H7 (cell line): ENCODE measurements around the gene PELI3. TPM values are rescaled to one million over a fixed set of nuclear protein-coding genes. Genes with fewer than 3 reads are reported as not detected.

Experiments
- total RNA-seq: library from RNA; depleted of rRNA; stranded (reverse); fragments of >200 nt; shearing (Covaris generic); gene quantifications from 2 replicates; pipeline ENCODE4 v1.2.3, GENCODE V29; 2014; rRNA removed

PELI3 gene
- total RNA-seq, 1 experiment from 2014 or later = 9.5 TPM

Other genes starting within 250 kb of the PELI3 start
- 21.5 and 28.1 TPM in 2 replicates for gene KLC2, start 209.2 kb upstream of the PELI3 start, total RNA-seq
- gene RAB1B, start 198.3 kb upstream of the PELI3 start, total RNA-seq = 140 and 165 TPM in 2 replicates
- 3.5 and 12.0 TPM in 2 replicates for gene CNIH2, start 188.7 kb upstream of the PELI3 start, total RNA-seq
- gene YIF1A, start 177.8 kb upstream of the PELI3 start, total RNA-seq = 117 and 125 TPM in 2 replicates
- gene TMEM151A, start 175.0 kb upstream of the PELI3 start, total RNA-seq = 0.42 and 0.85 TPM in 2 replicates
- 0.83 and 1.4 TPM in 2 replicates for gene CD248, start 149.9 kb upstream of the PELI3 start, total RNA-seq
- 7.2 and 9.6 TPM in 2 replicates for gene RIN1, start 130.5 kb upstream of the PELI3 start, total RNA-seq
- gene BRMS1, start 121.8 kb upstream of the PELI3 start, total RNA-seq = 53.5 and 72.8 TPM in 2 replicates
- 41.6 and 41.9 TPM in 2 replicates for gene B4GAT1, start 119.3 kb upstream of the PELI3 start, total RNA-seq
- gene SLC29A2, start 95.1 kb upstream of the PELI3 start, total RNA-seq = 23.8 and 32.1 TPM in 2 replicates
- gene NPAS4, start 45.9 kb upstream of the PELI3 start, total RNA-seq = 0.04 TPM in 1 of 2 replicates, not detected in the other
- 148 and 174 TPM in 2 replicates for gene MRPL11, start 28.1 kb upstream of the PELI3 start, total RNA-seq
- gene DPP3, start 13.5 kb downstream of the PELI3 start, total RNA-seq = 146 and 156 TPM in 2 replicates
- 25.4 and 26.5 TPM in 2 replicates for gene BBS1, start 43.7 kb downstream of the PELI3 start, total RNA-seq
- 14.8 and 25.8 TPM in 2 replicates for gene ZDHHC24, start 79.1 kb downstream of the PELI3 start, total RNA-seq
- gene ACTN3, start 80.0 kb downstream of the PELI3 start, total RNA-seq = 36.9 and 68.8 TPM in 2 replicates
- gene CTSF, start 101.7 kb downstream of the PELI3 start, total RNA-seq = 4.8 and 5.1 TPM in 2 replicates
- 0.52 and 0.67 TPM in 2 replicates for gene CCDC87, start 126.2 kb downstream of the PELI3 start, total RNA-seq
- gene CCS, start 126.3 kb downstream of the PELI3 start, total RNA-seq = 47.6 and 53.7 TPM in 2 replicates
- gene RBM14, start 149.7 kb downstream of the PELI3 start, total RNA-seq = 51.6 and 55.2 TPM in 2 replicates
- 120 and 134 TPM in 2 replicates for gene RBM4, start 171.8 kb downstream of the PELI3 start, total RNA-seq
- gene RBM4B, start 211.0 kb downstream of the PELI3 start, total RNA-seq = 13.1 and 21.8 TPM in 2 replicates